Activated CD8-positive, alpha-beta T cell treated with anti-CD3 and anti-CD28 coated beads, Interleukin-2, amount 10 ng/mL, durations not matched to agents 7 days and 5 days (primary cell): ENCODE measurements around the gene NVL. TPM values are rescaled to one million over a fixed set of nuclear protein-coding genes. Genes with fewer than 3 reads are reported as not detected.

Experiments
- ATAC-seq: fragments of 150-1000 bp; cut with Tn5 transposase; one replicate; pipeline ENCODE4 v1.10.0; 2021; ENCODE audit warnings: moderate library complexity
- CTCF ChIA-PET: fragments of 350-600 bp; sonication (Branson Sonifier 250); formaldehyde crosslinking; loops from one replicate; lab custom pipeline; 2021; ENCODE audit warnings: antibody characterized with exemption; lab: Charles Lee
- POLR2A ChIA-PET: fragments of 350-600 bp; sonication (Branson Sonifier 250); formaldehyde crosslinking; loops from one replicate; lab custom pipeline; 2021; ENCODE audit warnings: antibody characterized with exemption; lab: Charles Lee
- DNase-seq: peaks from one replicate; pipeline ENCODE4 v3.0.0-alpha.2; 2020
- H3K27ac Mint-ChIP-seq: one replicate; pipeline ENCODE4 v1.8.0; 2021; ENCODE audit warnings: mild to moderate bottlenecking, mixed read lengths
- H3K27me3 Mint-ChIP-seq: one replicate; pipeline ENCODE4 v1.8.0; 2021; ENCODE audit warnings: low read depth, mixed read lengths
- H3K36me3 Mint-ChIP-seq: one replicate; pipeline ENCODE4 v1.8.0; 2021; ENCODE audit warnings: low read depth, mixed read lengths
- H3K4me1 Mint-ChIP-seq: one replicate; pipeline ENCODE4 v1.8.0; 2021; ENCODE audit warnings: low read depth, mixed read lengths
- H3K4me3 Mint-ChIP-seq: one replicate; pipeline ENCODE4 v1.8.0; 2021; ENCODE audit warnings: mild to moderate bottlenecking, mixed read lengths
- H3K9me3 Mint-ChIP-seq: one replicate; pipeline ENCODE4 v1.8.0; 2022; ENCODE audit warnings: mixed read lengths; ENCODE audit not compliant: insufficient read depth
- total RNA-seq, 2 experiments: library from RNA; stranded (reverse); gene quantifications; one replicate each; pipeline ENCODE4 v1.2.3, GENCODE V29; 2021

The NVL gene
- total RNA-seq, result 10 to 100 TPM; 48.5 to 56.2 TPM

DNA sequence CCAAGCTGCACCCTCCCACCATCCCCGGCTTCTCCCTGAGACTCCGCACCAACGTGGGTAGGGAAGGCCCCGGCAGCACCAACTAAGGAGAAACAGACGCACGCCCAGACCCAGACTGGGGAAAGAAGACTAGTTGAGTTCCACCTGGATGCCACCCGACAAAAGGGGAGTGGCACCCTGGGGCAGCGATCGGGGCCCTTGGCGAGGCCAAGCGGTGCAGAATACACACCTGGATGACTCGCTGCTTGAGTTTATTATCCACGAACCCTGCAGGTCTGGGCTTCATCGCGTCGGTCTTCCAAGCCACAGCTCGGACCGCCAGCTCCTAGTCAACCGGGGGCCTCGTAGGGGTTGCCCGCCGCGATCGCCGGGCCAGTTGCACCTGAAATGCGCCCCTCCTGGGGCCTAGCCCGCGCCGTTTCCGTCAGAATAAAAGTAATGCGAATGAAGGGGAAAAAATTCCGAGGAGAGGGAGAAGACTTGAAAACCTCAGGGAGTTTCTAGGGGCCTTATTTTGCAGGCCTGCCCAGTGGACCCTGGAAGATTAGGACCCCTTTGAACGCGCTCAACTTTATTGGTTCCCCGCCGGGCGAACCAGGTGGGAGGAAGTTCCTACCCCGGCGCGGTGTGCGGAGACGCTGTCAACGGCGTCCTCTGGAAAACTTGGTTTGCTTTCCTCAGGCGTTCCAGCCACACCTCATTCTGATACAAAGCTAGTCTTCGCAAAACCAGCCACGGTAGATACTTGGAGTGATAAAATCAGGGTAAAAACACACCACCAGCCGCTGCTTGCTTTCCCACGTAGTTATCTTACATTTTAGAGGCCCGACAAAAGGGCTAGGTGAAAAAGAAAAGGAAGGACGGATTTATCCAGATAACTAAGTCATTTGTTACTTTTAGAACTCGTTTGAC, at the start of gene NVL:
Gene NVL, minus strand, starts transcription at position 331 of the 912 bp plus-strand sequence. Its CDS starts 45 bp downstream, at position 286.
- Mint-ChIP-seq H3K36me3 (peaks cover 7% of the 10 kb centered on the region), H3K27me3 (no peaks in the 10 kb centered on the region), H3K4me1 (peaks cover 54% of the 10 kb centered on the region)

GRCh38 chr1:224378855-224379631, 49.1 kb upstream of the NVL start:
- DNase-seq (no peak), ATAC-seq (no peak)
- Mint-ChIP-seq H3K27me3 (no peaks in the 10 kb centered on the region), H3K36me3 (peaks cover 80% of the 10 kb centered on the region), H3K4me1 (peaks cover 88% of the 10 kb centered on the region), H3K27ac (peak overlapping the region; percentile 87), H3K4me3 (no peak overlapping the region), H3K9me3 (no peaks in the 10 kb centered on the region)
- ChIA-PET CTCF (interaction anchor here (0.7 to 4.0 kb wide), 7 partner anchors 14 to 263 kb away, joined by 3 to 13 read pairs (median 3); no protein-coding TSS in a partner anchor), POLR2A (interaction anchor here (1.8 kb wide), 1 partner anchor 21 kb away, joined by 7 read pairs; no protein-coding TSS in a partner anchor)

More for the DNA sequence above, at the start of gene NVL:
- peak; percentile 86 for DNase-seq
- CTCF ChIA-PET, result interaction anchor here (1.0 to 2.5 kb wide), 4 partner anchors 22 to 214 kb away, joined by 3 to 18 read pairs (median 4); no protein-coding TSS in a partner anchor
- Mint-ChIP-seq H3K27ac (peak within 1 kb of the TSS; percentile 100), H3K4me3 (peak within 1 kb of the TSS; percentile 93), H3K9me3 (no peaks in the 10 kb centered on the region)
- POLR2A ChIA-PET, result interaction anchor here (0.6 to 1.4 kb wide), 7 partner anchors 45 to 213 kb away, joined by 3 to 9 read pairs (median 3); partner anchors contain the start of gene DEGS1
- ATAC-seq, result peak; percentile 88

DNA sequence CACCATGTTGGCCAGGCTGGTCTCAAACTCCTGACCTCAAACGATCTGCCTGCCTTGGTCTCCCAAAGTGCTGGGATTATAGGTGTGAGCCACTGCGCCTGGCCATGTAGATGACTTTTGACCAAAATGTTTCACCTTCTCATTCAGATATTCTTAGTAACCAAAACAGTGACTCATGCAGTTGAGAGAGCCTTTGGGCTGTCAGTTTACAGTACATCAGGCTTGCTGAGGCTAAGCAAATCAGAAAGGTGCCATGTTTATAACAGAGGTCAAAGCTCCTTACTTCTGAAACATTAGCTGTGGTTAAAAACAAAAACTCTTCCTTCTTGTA, 47.7 kb upstream of the NVL start:
- CTCF ChIA-PET, result interaction anchor here (1.2 to 4.0 kb wide), 3 partner anchors 20 to 80 kb away, joined by 3 to 13 read pairs (median 5); no protein-coding TSS in a partner anchor
- H3K36me3 Mint-ChIP-seq, result peaks cover 87% of the 10 kb centered on the region
- peak overlapping the region; percentile 40 for H3K4me3 Mint-ChIP-seq
- H3K4me1 Mint-ChIP-seq, result peaks cover 91% of the 10 kb centered on the region
- H3K27ac Mint-ChIP-seq, result peak overlapping the region; percentile 88
- POLR2A ChIA-PET, result interaction anchor here (0.5 to 0.6 kb wide), 3 partner anchors 20 to 47 kb away, joined by 3 read pairs; no protein-coding TSS in a partner anchor
- DNase-seq (peak; percentile 50), ATAC-seq (peak; percentile 47)
- H3K9me3 Mint-ChIP-seq, result no peaks in the 10 kb centered on the region
- H3K27me3 Mint-ChIP-seq, result no peaks in the 10 kb centered on the region

DNA sequence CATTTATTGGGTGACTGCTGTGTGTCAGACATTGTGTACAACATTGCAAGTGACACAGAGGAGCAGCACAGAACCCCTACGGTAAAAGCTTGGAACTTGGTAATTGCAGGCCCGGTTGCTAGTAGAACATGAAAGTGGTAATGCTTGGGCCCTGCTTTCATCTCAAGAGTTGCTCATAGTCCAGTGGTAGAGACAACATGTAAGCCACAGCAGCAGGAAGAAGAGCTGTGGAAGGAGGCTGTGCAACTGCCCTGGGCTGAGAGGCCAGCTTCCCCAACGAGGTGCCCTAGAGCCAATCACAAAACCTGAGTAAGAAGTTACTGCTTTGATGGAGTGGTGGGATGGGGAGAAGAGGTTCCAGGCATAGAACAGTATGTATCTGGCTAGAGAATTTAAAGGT, 45.1 kb upstream of the NVL start:
- POLR2A ChIA-PET, result interaction anchor here (0.6 to 1.7 kb wide), 4 partner anchors 8 to 58 kb away, joined by 3 to 8 read pairs (median 3); partner anchors contain the start of gene NVL
- Mint-ChIP-seq H3K27me3 (no peaks in the 10 kb centered on the region), H3K4me1 (peaks cover 69% of the 10 kb centered on the region), H3K4me3 (peak overlapping the region; percentile 14), H3K27ac (peak overlapping the region; percentile 77), H3K36me3 (peaks cover 85% of the 10 kb centered on the region), H3K9me3 (no peaks in the 10 kb centered on the region)
- DNase-seq (peak; percentile 30), ATAC-seq (peak; percentile 47)
- CTCF ChIA-PET, result interaction anchor here (0.8 to 3.7 kb wide), 5 partner anchors 8 to 259 kb away, joined by 3 to 15 read pairs (median 3); no protein-coding TSS in a partner anchor

- POLR2A ChIA-PET, result no interaction called here
These were observed 43.1 kb upstream of the NVL start for GRCh38 chr1:224373008-224373590.

GRCh38 chr1:224368409-224368808, 38.4 kb upstream of the NVL start:
- ChIA-PET POLR2A (interaction anchor here (1.4 to 1.7 kb wide), 3 partner anchors 7 to 10 kb away, joined by 3 to 8 read pairs (median 6); no protein-coding TSS in a partner anchor), CTCF (interaction anchor here (1.6 to 2.3 kb wide), 2 partner anchors 35 to 89 kb away, joined by 3 to 12 read pairs; no protein-coding TSS in a partner anchor)
- Mint-ChIP-seq H3K9me3 (no peaks in the 10 kb centered on the region), H3K4me1 (peaks cover 27% of the 10 kb centered on the region), H3K27me3 (no peaks in the 10 kb centered on the region), H3K27ac (no peak overlapping the region), H3K36me3 (peaks cover 78% of the 10 kb centered on the region), H3K4me3 (no peak overlapping the region)
- ATAC-seq, result no peak
- DNase-seq, result no peak

More at GRCh38 chr1:224373008-224373590, 43.1 kb upstream of the NVL start:
- Mint-ChIP-seq H3K4me3 (no peak overlapping the region), H3K4me1 (peaks cover 55% of the 10 kb centered on the region), H3K36me3 (peaks cover 85% of the 10 kb centered on the region), H3K27me3 (no peaks in the 10 kb centered on the region), H3K27ac (no peak overlapping the region), H3K9me3 (no peaks in the 10 kb centered on the region)
- CTCF ChIA-PET, result interaction anchor here (3.7 kb wide), 1 partner anchor 15 kb away, joined by 15 read pairs; no protein-coding TSS in a partner anchor
- no peak for ATAC-seq
- DNase-seq, result no peak

GRCh38 chr1:224359207-224359606, 29.2 kb upstream of the NVL start:
- CTCF ChIA-PET, result interaction anchor here (2.7 kb wide), 1 partner anchor 16 kb away, joined by 15 read pairs; no protein-coding TSS in a partner anchor
- H3K27ac Mint-ChIP-seq, result no peak overlapping the region
- H3K9me3 Mint-ChIP-seq, result no peaks in the 10 kb centered on the region
- ATAC-seq (no peak), DNase-seq (no peak)
- POLR2A ChIA-PET, result interaction anchor here (1.0 kb wide), 1 partner anchor 9 kb away, joined by 3 read pairs; no protein-coding TSS in a partner anchor
- H3K27me3 Mint-ChIP-seq, result no peaks in the 10 kb centered on the region
- H3K4me1 Mint-ChIP-seq, result peaks cover 50% of the 10 kb centered on the region
- H3K4me3 Mint-ChIP-seq, result no peak overlapping the region
- H3K36me3 Mint-ChIP-seq, result peaks cover 42% of the 10 kb centered on the region

DNA sequence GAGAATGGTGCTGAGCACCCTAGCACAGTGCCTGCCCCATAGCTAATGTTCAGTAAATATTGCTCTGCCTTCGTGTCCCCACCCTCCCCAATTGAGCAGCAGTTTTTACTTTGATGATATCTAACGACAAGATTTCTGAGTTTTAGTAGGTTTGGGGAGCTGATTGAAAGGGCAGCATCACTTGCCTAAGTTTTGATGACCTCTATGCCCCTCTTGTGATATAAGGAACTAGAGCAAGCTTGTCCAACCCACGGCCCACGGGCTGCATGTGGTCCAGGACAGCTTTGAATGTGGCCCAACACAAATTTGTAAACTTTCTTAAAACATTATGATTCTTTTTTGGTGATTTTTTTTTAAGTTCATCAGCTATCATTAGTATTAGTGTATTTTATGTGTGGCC, 28.3 kb upstream of the NVL start:
- H3K27me3 Mint-ChIP-seq, result no peaks in the 10 kb centered on the region
- peak overlapping the region; percentile 79 for H3K4me3 Mint-ChIP-seq
- H3K4me1 Mint-ChIP-seq, result peaks cover 54% of the 10 kb centered on the region

DNA sequence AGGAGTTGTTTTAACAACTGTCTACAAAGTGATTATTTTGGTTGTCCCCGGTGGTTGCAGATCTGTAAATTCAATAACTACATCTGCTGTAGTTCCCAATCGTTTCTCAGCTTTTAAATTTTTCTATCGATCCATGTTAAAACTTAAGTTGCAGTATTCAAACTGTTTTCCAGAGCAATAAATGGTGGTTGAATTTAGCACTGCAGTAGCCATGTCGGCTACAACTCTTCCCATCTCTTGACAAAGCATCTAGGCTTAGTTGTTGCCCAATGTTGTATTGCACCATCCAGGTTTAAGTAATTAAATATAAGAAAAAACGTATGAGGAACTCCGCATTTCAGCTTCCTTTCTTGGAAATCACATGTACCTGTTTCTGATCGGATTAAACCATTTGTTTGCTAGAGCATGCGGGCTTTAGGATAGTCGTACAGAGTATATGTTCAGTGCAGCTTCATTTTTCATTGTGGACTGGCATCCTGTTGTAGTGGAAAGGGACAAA, 27.7 kb upstream of the NVL start:
- Mint-ChIP-seq H3K27me3 (no peaks in the 10 kb centered on the region), H3K4me3 (peak overlapping the region; percentile 79), H3K36me3 (peaks cover 27% of the 10 kb centered on the region), H3K9me3 (no peaks in the 10 kb centered on the region), H3K4me1 (peaks cover 53% of the 10 kb centered on the region), H3K27ac (peak overlapping the region; percentile 70)
- POLR2A ChIA-PET, result interaction anchor here (0.8 to 1.8 kb wide), 7 partner anchors 8 to 78 kb away, joined by 3 to 7 read pairs (median 4); no protein-coding TSS in a partner anchor
- CTCF ChIA-PET, result interaction anchor here (1.1 to 2.7 kb wide), 6 partner anchors 10 to 242 kb away, joined by 3 to 15 read pairs (median 7); no protein-coding TSS in a partner anchor
- DNase-seq, result no peak
- ATAC-seq, result no peak

More for the DNA sequence above, 28.3 kb upstream of the NVL start:
- ChIA-PET CTCF (interaction anchor here (1.1 to 2.7 kb wide), 6 partner anchors 9 to 242 kb away, joined by 3 to 15 read pairs (median 7); no protein-coding TSS in a partner anchor), POLR2A (interaction anchor here (1.1 to 1.8 kb wide), 4 partner anchors 10 to 77 kb away, joined by 3 to 7 read pairs (median 5); no protein-coding TSS in a partner anchor)
- H3K36me3 Mint-ChIP-seq, result peaks cover 32% of the 10 kb centered on the region
- peak overlapping the region; percentile 39 for H3K27ac Mint-ChIP-seq
- no peak for ATAC-seq
- no peaks in the 10 kb centered on the region for H3K9me3 Mint-ChIP-seq
- no peak for DNase-seq
